GM12892 (cell line): ENCODE data around the gene MED16. TPM values are rescaled to one million over a fixed set of nuclear protein-coding genes. Genes with fewer than 3 reads are reported as not detected.

Experiments
- DNase-seq: peaks from one replicate; pipeline ENCODE4 v3.0.0; 2011; ENCODE audit not compliant: insufficient read length
- FAIRE-seq: peaks from 2 replicates; lab custom pipeline; 2011; peaks lifted over from hg19 to GRCh38; lab: Jason Lieb, UNC
- POLR2A ChIP-seq: IDR thresholded peaks from 2 replicates; pipeline ENCODE4 v1.6.1; 2011; ENCODE audit warnings: low read depth, low read length, control low read depth
- POLR2AphosphoS5 ChIP-seq: IDR thresholded peaks from 2 replicates; pipeline ENCODE4 v1.6.1; 2011; ENCODE audit warnings: low read depth, low read length, control low read depth
- TAF1 ChIP-seq: IDR thresholded peaks from 2 replicates; pipeline ENCODE4 v1.6.1; 2011; ENCODE audit warnings: low read depth, mild to moderate bottlenecking, control low read depth, low read length, borderline replicate concordance
- polyA plus RNA-seq: library from polyadenylated mRNA; unstranded; fragments of >200 nt; gene quantifications from one replicate; pipeline ENCODE4 v1.2.1, GENCODE V29; 2012; ENCODE audit warnings: missing spikeins, inconsistent platforms; ENCODE audit not compliant: missing spikeins

The MED16 gene, protein sequence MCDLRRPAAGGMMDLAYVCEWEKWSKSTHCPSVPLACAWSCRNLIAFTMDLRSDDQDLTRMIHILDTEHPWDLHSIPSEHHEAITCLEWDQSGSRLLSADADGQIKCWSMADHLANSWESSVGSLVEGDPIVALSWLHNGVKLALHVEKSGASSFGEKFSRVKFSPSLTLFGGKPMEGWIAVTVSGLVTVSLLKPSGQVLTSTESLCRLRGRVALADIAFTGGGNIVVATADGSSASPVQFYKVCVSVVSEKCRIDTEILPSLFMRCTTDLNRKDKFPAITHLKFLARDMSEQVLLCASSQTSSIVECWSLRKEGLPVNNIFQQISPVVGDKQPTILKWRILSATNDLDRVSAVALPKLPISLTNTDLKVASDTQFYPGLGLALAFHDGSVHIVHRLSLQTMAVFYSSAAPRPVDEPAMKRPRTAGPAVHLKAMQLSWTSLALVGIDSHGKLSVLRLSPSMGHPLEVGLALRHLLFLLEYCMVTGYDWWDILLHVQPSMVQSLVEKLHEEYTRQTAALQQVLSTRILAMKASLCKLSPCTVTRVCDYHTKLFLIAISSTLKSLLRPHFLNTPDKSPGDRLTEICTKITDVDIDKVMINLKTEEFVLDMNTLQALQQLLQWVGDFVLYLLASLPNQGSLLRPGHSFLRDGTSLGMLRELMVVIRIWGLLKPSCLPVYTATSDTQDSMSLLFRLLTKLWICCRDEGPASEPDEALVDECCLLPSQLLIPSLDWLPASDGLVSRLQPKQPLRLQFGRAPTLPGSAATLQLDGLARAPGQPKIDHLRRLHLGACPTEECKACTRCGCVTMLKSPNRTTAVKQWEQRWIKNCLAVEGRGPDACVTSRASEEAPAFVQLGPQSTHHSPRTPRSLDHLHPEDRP
- polyA plus RNA-seq = 7.4 TPM

DNA sequence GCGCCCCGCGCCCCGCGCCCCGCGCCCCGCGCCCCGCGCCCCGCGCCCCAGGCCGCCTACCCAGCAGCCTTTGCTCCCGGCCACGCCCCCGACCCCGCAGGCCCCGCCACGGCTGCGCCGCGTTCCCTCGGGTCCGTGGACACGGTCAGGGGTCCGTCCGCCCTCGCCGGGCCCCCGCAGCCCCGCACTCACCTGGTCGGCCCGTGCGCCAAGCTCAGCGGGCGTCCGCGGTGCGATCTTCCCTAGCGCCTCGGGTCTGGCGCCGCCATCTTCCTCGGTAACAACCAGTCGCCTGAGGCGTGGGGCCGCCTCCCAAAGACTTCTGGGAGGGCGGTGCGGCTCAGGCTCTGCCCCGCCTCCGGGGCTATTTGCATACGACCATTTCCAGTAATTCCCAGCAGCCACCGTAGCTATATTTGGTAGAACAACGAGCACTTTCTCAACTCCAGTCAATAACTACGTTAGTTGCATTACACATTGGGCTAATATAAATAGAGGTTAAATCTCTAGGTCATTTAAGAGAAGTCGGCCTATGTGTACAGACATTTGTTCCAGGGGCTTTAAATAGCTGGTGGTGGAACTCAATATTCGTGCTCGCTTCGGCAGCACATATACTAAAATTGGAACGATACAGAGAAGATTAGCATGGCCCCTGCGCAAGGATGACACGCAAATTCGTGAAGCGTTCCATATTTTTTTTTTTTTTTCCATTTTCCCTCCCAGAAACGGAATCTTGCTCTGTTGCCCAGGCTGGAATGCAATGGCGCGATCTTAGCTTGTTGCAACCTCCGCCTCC lies at the start of gene MED16, which contains the start of gene RNU6-9:
MED16 (minus strand) TSS at position 294 of the 796 bp plus-strand sequence. CDS start 2,056 bp downstream, outside the sequence.
RNU6-9 (plus strand) TSS at position 591 of the 796 bp plus-strand sequence.
- FAIRE-seq (peak; percentile 99), DNase-seq (peak; percentile 99)
- no peak for TF ChIP-seq TAF1
- TF ChIP-seq POLR2AphosphoS5 = 0 out of 2 replicates have a peak, but pooled peaks have one; percentile 50
- TF ChIP-seq POLR2A = peak; percentile 41; the same call in 1 of the 2 replicates

GRCh38 chr19:942133-942645 lies 49.2 kb upstream of the MED16 start:
- DNase-seq (no peak), FAIRE-seq (no peak)
- TF ChIP-seq POLR2A = no peak
- no peak for TF ChIP-seq TAF1
- no peak for TF ChIP-seq POLR2AphosphoS5

GRCh38 chr19:941292-942132 lies 48.5 kb upstream of the MED16 start:
- no peak for FAIRE-seq
- DNase-seq = no peak
- TF ChIP-seq POLR2AphosphoS5 (no peak), TAF1 (no peak), POLR2A (no peak)

- no peak for TF ChIP-seq POLR2A
- TF ChIP-seq TAF1 = no peak
- no peak for TF ChIP-seq POLR2AphosphoS5
- FAIRE-seq = peak; percentile 46
- no peak for DNase-seq
Measured at GRCh38 chr19:940591-941291, 47.8 kb upstream of the MED16 start.

GRCh38 chr19:939922-940321 lies 46.9 kb upstream of the MED16 start:
- no peak for FAIRE-seq
- TF ChIP-seq POLR2AphosphoS5 = no peak
- DNase-seq = no peak

DNA sequence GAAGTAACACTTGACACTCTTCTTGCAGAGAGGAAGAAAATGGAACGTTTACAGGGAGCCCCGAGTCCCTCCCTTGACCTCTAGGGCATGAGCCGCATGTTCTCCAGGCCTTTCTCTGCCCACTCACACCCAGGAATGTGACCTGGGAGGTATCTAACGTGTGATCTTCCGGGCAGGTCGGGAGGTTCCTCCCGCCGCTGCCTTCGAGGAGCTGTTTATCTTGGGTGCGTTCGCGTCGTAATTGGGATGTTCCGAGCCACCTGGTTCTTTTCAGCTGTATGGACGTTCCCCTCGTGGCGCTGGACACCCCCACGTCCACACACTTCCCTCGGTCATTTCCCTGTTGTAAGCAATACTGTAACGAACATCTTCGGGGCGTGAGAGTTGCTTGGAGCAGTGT lies 46.5 kb upstream of the MED16 start:
- DNase-seq = no peak
- TF ChIP-seq TAF1 (no peak), POLR2A (no peak), POLR2AphosphoS5 (no peak)
- FAIRE-seq = no peak

- TF ChIP-seq POLR2AphosphoS5 = no peak
- no peak for TF ChIP-seq POLR2A
- TF ChIP-seq TAF1 = no peak
- no peak for FAIRE-seq
- no peak for DNase-seq
Measured at GRCh38 chr19:938233-938923, 45.4 kb upstream of the MED16 start.

DNA sequence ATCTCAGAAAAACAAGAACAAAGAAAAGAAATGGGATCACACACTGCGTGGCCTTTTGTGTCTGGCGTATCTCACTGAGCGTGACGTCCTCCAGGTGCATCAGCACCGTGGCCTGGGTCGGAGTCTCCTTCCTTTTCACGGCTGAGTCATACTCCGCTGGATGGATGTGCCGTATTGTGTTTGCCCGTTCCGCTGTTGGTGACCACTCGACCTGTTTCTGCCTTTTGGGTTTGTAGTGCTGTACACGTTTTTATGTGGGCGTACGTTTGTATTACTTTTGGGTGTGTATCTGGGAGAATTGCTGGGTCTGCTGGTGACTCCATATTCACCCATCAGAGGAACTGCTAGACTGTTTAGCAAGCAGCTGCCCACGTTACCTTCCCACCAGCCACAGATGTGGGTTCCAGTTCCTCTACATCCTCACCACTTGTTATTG lies 44.3 kb upstream of the MED16 start:
- no peak for TF ChIP-seq POLR2A
- no peak for FAIRE-seq
- no peak for DNase-seq

DNA sequence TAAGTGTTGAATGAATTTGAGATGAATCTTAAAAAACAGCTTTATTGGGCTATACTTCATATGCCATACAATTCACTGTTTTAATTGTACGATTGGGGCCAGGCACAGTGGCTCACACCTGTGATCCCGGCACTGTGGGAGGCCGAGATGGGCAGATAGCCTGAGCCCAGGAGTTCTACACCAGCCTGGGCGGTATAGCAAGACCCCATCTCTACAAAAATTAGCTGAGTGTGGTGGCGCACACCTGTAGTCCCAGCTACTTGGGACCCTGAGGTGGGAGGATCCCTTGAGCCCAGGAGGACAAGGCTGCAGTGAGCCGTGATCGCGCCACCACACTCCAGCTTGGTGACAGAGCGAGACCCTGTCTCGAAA lies 43.2 kb upstream of the MED16 start:
- FAIRE-seq = no peak
- no peak for DNase-seq
- no peak for TF ChIP-seq POLR2AphosphoS5
